ENCODE data around the gene HUS1.
"Not testable (repeated sequence)": the region's sequence is repeated elsewhere in the genome, so short reads cannot be mapped to it uniquely, and the experiment has no call there.

The HUS1 gene

DNA sequence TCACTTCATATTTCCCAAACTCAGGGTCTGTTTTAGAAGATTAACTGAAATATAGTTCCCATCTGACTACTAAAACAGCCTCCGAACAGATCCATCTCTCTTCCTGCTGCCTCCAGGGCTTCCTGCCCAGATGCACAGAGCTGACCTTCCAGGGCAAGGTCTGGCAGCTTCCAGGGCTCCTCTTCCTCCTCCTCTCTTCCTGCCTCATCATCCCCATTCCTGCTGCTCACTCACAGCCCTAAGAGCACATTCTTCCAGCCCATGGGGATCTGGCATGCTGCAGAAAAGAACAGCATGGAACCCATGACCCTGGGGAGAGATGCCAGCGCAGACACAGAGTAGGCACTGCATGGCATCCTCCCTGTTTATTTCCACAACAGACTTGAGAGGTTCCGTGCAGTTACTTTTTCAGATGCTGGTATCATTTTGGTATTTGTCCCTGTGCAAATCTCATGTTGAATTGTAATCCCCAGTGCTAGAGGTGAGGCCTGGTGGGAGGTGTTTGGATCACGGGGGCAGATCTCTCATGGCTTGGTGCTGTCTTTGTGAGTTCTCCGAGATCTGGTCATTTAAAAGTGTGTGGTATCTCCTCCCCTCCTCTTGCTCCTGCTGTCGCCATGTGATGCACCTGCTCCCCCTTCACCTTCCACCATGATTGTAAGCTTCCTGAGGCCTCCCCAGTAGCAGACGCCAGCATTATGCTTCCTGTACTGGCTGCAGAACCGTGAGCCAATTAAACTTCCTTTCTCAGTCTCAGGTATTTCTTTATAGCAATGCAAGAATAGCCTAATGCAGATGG lies 35.5 kb downstream of the HUS1 start:
- no peak for DNase-seq

DNA sequence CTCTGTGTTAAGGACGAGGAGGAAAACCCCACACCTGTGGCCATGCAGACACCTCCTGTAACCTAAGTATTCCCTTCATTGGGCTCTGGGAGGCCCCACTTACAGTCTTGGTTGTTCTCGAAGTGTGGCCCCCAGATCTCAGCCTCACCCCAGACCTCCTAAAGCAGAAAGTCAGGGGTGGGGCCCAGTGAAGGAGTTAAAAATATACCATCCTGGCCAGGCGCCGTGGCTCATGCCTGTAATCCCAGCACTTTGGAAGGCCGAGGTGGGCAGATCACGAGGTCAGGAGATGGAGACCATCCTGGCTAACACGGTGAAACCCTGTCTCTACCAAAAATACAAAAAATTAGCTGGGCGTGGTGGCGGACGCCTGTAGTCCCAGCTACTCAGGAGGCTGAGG lies 36.8 kb downstream of the HUS1 start:
- DNase-seq = not testable (repeated sequence)

DNA sequence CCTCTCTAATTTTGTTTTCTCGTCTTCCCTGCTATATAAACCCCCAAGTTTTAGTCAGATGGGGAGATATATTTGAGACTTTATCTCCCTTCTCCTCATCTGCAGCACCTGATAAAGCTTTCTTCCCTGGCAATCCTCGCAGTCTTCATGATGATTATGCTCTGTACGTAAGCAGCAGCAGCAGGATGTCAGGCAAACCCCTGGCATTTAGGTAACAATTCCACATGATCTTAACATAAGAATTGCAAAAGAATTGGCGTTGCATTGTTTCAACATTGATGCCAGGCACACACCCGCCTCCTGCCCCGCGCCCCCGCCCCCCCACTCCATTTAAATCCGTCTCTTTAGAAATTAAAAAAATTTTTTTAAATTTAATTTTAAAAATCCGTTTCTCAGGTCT lies 37.3 kb downstream of the HUS1 start:
- no peak for DNase-seq

DNA sequence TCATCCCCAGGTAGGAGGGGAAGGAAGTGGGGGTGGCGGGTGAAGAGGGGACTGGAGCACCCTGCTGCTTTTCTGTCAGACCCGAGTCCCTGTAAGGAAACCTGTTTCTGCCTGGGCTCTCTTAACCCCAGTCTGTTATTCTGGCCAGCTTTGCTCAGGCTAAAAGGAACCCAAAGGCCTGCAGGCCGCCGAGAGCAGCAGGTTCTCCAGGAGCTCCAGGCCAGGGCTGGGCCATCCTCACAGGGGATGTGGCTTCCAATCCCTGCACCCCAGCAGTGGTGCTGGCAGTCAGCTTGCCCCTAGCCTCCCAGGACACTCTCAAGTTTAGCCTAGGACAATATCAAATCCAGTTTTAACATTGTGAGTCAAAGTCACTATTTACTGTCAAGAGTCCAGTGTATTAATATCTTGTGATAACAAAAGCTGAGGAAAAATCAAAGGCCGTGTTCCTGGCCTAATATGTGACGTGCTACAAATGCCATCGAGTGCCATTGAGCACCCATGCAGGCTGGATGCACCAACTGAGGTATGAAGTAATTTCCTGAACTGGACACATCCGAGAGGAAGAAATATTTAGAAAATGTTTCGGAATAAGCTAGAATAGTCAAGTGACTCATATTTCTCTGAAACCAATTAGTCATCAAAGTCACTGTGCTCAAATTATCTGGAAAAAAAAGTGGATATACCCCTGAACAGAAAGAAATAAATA lies 38.1 kb downstream of the HUS1 start:
- DNase-seq = peak; percentile 88

DNA sequence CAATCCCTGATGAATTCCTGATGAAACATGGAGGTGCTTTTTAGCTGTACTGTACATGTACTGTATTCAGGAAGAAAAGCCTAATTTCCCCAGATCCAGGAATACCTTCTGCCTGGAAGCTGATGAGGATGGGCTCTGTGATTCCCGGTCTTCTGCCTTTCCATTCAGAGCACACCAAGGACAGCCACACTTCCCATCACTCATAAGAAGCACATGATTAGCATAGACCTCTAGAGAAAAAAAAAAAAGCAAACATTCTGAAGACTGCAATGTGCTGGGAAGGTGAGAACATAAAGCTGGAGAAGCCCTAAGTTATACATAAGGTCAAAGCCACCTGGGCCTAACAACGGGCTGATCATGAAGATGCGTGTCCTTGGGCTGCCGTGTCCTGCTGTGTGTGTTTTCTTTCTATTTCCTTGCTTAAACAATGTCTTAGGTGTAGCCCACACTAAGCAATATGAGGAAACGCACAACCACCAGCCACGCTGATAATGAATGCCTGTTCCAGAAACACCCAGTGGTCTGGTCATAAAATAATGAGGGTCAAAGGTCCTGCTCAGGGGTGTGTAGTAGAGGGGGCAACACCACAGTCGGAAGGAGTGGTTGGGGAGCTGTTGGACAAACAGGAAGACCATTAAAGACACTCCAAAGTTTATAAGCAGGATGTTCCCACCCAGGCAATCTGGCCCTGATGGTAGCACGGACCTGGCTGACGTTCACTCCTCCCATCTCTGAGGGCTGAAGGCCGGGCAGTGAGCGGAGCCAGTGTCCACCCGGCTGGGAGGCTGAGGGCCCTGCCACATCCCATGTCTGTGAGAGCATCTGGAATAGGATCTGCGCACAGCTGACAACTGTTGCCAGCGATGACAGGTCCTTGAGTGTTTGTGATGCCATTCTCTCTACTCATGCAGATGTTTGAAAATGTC lies 39.1 kb downstream of the HUS1 start:
- peak; percentile 77 for DNase-seq

DNA sequence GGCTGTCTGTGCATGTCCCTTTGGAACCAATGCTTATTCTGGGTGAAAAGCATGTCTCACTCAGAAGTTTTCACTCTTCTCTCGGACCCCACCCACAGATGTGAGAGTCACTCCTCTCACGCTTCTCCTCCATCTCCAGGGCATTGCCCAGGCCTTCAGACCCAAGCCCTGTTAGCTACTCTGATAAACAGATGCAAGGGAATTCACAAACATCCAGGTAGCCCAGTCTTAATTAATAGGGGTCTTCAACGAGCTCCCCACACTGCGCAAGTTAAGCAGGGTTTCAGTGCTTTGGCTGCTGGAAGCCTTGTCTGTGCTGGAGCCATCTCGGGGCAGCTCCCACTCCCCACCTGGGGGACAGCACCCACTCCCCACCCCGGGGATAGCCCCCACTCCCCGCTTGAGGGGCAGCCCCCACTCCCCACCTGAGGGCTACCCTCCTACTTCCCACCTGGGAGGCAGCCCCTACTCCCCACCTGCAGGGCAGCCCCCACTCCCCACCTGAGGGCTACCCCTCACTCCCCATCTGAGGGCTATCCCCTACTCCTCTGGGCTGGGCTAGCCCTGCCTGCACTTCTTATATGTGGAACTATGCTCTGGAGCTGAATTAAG lies 39.9 kb downstream of the HUS1 start:
- DNase-seq = no peak

DNA sequence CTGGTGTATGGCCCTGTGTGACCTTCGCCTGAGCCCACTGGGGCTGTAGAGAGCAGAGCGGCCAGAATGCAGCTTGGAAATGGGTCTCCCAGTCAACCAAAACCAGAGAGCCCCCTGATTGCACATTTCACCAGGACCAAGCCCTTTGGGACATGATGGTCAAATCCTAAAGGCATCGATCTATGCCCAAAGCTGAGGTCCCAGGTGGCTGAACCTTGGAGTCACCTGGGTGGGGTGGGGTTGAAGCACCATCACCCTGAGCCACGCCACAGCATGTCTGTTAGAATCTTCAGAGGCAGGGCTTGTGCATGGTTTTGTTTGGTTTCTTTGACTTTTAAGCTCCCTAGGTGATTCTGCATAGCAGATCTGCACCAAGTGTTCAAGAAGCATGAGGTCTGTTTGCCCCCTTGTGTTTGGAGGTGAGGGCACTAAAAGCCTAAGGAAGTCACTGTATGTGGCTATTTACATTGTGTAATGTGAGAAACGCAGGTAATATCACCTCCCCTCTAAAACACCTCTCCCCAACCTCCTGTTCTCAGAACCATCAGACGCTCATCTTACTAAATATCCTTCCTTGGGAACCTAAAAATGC lies 40.7 kb downstream of the HUS1 start:
- peak; percentile 33 for DNase-seq

DNA sequence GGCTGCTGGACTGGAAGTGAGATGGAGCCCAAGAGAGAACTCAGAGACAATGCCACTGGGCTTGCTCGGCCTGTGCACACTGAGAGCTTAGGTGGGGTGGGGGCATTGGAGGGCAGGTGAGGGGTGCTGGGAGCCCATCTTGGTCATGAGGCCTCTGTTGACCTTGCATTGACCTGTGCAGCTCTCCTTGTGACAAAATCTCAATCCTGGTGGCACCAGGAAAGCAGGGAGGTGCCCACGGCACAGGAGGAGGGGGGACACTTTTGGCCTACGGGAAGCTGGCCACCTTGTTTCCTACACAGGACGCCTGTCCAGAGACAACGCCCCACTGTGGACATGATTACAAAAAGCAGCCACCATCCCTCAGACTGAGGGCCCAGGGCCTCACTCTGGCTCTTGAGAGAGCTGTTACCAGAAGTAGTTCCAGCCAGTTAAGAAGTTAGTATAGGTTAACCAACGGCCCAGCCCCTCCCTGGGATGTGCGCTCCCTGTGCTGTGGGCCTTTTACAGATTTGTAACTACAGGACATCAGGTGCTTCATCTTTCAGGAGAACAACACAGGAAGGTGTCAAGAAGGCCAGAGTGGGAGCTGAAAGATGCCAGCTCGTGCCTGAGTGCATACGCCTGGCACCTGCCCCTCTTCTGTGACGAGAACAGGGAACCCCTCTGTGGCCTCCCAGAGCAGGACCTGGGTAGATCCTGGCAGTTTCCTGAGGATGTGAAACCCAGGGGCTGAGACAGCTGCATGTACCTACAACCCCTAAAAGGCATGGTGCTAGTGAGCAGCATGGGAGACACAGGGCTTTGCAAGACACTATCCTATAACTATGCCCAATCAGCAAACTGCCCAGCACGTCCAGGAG lies 41.5 kb downstream of the HUS1 start:
- DNase-seq = no peak

DNA sequence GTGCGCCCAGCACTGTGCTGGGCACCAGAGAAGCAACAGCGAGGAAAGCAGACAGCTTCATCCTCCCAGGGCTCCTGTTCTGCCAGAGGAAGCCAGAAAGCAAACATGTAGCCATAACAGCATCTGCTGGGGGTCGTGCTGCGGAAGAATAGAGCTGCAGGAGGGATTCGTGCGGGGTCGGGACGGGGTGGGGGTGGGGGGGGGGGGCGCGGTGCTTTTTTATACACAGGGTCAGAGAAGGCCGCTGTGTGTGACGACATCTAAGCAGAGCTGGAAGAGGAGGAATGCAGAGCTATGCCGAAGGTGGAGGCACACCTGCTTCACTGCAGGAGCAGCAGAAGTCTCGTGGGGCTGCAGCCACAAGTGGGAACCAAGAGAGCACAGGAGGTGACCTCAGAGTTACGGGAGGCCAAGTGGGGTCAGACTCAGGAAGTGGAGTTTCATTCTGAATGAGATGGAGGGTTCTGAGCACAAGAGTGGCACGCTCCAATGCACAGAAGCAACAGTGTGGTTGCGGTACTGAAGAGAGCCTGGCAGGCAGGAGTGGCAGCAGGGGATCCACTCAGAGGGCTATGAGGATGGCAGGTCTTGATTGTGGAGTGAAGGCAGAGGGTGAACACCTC lies 42.2 kb downstream of the HUS1 start:
- DNase-seq = no peak

DNA sequence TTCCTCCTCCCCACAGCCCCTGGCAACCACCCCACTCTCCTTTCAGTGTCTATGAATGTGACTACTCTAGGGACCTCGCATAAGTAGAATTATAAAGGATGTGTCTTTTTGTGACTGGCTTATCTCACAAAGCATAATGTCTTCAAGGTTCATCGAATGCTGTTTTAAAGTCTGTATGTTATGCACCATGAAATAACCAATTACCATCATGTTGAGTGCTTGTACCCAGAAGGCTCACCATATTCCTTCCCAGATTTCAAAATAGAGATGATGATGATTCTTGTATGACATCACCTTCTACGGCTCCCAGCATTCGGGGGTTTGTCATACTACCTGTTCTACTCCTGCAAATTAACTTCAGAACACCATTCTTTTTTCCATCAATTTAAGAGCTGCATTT lies 43.1 kb downstream of the HUS1 start:
- no peak for DNase-seq

DNA sequence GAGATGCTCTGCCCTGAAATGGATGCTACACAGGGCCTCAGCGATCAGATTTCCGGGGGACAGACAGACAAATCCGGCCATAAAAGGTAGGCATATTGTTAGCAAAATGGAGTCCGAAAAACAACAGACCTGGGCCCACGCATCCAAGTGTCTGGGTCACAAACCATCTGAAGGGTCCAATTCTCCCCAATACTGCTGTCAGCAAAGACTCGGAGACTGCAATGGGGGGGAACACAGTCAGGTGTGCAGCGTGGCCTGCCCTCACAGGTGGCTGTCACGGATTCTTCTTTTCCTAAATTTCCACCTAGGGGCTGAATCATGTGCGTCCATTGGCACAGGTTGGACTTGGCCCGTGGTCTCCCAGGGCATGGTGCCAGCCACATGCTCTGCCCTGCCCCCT lies 44.1 kb downstream of the HUS1 start:
- no peak for DNase-seq

DNA sequence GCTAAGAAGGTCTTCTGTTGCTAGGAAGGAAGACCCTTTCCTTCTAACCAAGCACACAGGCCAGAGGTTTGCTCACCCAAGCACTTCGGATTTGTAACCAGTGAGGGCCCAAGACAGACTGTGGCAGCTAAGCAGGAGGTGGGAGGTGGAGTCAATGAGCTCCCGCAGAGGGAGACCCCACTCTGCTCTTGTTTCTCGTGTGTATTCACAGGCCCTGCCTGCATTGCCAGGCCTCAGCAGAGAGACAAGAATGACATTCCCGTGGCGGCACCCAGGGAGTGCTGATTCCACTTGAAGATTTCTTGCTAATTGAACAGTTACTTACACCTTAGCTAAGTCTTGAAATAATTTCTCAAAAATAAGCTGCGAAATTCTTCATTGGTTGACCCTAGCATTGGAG lies 44.6 kb downstream of the HUS1 start:
- DNase-seq = no peak

DNA sequence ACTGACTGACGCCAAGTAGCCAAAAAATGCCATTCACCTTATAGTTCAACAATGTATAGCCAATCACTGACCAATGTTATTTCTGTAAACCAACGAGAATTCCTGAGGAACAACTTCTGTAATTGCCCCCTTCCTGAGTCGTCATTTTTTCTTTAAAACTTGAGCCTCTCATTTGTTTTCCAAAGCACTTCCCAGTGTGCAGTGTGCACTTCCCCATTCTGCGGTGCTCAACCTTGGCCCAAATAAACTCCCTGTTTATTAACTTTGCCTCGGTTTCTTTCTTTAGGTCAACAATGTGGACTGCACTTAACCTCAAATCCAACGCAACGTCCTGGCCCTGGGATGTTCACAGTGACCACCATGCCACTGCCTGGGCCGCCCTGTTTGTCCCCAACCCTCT lies 46.2 kb downstream of the HUS1 start:
- no peak for DNase-seq

DNA sequence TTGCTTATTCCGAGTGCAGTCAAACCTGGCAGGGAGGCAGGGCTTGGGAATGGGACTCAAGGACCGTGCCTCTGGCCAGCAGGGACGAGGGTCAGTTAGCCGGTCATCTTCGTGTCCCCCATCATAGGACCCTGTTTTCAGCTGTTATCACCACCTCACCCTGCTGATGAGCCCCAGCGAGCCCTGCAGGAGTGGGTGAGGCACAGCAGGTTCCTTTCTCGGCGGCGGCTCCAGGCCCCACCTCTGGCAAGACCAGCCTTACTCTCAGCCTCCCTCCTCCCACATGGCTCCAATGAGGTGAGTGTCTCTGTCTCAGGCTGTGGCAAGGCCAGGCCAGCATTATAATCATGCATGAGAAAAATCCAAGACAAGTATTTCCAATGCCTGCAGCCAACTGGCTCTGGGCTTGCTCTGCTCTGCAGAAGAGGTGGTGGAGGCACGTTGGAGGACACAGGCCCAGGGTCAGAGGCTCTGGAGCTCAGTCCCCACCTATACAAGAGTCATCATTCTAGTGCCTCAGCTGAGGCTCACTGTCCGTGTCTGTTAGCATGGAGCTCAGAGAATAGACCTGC lies 46.9 kb downstream of the HUS1 start:
- no peak for DNase-seq

DNA sequence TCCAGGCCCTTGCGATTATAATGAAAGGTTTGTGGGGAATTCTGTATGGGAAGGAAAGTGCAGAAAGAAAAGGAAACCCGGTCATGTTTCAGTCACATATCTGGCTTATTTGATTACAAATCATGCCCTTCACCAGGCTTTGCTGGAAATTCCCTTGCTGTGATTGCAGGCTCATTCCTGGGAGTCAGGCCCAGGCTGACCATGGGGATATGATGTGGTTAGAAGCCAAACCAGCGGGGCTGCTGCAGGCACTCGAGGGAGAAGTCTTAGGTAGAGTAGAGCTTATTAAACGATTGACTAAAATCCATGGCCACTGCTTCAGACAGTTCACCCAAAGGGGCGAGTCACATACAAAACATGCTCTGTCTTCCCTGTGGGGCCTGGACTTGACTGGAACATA lies 47.4 kb downstream of the HUS1 start:
- peak; percentile 57 for DNase-seq

DNA sequence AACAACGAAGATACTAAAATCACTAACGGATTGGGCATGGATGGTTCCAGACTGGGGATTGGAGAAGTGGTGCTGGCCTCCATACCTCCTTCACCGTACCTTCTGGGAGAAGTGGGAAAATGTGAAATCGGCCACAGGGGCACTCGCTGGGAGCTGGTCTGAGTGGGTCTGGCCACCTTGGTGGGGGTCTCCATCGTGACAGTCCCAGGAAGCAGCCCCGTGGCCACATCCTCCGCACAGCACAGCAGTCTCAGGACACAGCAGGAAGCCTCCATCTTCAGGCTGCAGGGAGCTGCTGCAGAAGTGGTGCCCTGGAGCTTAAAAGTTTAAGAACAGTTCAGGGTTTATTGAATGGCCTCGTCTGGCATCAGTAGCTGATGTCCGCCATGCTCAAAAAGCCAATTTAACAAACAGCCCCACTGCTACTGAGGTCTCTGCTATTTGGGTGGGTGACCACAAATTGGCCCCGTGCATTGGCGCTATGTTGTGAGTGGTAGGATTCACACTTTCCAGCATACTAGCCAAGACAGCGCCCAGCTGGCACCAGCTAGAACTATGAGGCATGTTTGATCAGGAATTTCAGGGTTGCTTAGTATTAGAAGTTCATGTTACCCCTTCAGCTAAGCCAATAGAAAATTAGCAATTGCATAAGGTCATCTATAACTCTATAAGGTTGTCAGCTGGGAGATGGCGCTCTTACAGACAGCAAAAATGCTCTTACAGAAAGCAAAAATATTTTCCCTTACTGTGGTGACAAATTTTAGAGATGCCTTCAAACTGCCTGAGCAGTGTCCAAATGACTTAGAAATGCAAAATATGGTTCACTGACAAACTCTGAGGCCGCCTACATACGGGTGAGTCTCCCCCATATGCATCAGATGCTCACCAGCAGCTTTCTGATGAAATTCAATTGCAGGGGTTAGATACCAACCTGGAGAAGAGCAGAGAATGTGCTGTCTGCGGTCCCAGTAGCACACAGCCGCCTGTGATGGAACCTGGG lies 48.1 kb downstream of the HUS1 start:
- DNase-seq = peak; percentile 40

DNA sequence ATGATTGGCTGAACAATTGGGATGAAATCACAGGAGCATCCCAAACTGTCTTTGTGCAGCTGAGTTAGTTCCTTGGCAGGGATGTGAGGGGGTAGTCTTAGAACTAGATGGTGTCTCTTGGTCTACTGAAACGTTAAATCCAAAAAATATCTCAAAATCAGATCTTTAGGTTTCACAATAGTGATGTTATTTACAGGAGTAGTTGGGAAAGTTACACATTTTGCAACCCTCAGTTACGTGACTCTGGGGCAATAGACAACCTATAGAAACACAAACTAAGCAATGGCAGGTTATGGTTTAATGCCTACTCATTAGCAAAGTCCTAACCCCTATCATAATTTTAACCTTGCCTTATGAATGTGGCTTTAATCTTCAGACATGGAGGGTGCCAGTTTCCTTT lies 55.1 kb downstream of the HUS1 start:
- no peak for DNase-seq

DNA sequence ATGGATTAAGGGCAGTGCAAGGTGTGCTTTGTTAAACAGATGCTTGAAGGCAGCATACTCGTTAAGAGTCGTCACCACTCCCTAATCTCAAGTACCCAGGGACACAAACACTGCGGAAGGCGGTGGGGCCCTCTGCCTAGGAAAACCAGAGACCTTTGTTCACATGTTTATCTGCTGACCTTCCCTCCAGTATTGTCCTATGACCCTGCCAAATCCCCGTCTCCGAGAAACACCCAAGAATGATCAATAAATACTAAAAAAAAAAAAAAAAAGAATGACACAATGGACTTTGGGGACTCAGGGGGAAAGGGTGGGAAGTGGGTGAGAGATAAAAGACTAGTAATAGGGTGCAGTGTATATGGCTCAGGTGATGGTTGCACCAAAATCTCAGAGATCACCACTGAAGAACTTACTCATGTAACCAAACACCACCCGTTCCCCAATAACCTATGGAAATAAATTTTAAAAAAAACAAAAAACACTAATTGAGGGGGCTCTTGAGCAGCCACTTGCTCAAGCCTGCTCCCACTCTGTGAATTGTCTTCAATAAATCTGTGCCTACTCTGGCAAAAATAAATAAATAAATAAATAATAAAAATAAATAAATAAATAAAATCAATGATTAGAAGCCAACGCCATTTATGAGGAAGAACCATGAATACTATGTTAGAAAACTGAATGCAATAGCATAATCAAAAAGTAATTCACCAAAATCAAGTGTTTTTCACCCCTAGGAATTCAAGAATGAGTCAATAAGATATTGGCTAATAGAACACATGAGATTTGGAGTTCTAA lies 56.1 kb downstream of the HUS1 start:
- not testable (repeated sequence) for DNase-seq

DNA sequence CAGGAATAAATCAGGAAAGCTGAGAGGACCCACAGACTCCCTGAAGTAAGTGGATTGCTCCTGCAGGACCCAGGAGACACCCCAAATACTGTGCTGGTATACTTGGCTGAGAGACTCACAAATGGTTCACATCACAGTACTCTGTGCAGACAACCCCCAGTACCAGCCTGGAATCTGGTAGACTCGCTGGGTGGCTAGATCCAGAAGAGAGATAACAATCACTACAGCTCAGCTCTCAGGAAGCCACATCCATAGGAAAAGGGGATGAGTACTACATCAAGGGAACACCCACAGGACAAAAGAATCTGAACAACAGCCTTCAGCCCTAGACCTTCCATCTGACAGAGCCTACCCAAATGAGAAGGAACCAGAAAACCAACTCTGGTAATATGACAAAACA lies 62.9 kb downstream of the HUS1 start:
- DNase-seq = peak; percentile 76
